NCI-H2029 treated with DMSO at 0.1 percent for 48 hours (cell line): ENCODE measurements around the gene PIWIL4.
"Not testable (repeated sequence)": the region's sequence is repeated elsewhere in the genome, so short reads cannot be mapped to it uniquely, and the experiment has no call there.

Source experiments
- DNase-seq: peaks from one replicate; lab custom pipeline; 2025; lab: John Stamatoyannopoulos, UW

Gene PIWIL4

DNA sequence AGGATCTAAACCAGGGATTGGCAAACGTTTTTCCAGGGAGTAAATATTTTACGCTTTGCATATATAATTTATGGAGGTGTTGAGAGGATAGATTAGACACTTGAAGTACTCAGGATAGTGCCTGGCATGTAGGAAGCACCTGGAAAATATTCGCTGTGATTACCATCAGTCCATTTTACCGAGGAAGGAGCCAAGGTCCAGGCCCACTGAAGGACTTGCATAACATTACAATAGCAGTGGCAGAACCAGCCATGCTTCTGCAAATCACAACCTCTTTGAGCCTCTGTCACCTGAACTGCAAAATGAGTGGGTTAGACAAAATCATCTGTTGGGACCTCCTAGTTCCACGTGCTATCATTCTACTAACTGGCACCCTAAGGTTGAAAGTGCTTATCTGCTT lies 18.0 kb upstream of the PIWIL4 start:
- no peak for DNase-seq

DNA sequence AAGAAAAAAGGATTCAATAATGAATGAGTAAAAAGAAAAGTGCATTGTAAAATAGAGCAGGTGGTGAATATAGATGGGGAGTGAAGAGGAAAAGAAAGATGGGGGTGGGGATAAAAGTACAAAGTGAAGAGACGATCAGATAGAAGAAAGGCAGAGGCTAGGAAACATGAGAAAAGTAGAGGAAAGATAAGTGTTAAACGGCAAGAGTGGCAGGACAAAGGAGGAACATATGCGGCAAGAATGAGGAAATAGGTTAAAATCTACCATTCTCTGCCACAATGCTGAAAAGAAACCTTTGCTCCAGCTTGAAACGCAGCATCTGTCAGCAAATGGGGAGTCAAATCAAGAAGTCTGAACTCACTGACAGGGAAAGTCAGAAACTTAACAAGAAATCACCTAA lies 16.7 kb upstream of the PIWIL4 start:
- DNase-seq, result no peak

DNA sequence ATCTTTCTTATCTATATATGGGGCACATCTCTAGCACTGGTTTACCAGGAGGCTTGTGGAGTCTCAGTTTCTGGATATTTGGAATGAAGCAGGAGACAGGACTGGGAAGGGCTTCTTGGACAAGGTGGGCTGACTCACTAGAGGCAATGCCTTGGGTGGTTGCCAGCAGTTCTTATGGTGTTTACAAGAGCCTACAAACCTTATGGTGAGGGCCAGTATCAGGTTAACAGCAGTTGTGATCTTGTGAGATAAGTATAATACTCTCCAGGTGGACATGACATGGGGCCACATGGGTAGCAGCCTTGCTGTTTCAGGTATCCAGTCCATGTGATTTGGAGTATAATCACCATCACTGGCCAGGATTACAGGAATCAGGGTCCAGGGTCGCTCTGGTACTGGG lies 13.2 kb upstream of the PIWIL4 start:
- peak; percentile 43 for DNase-seq

DNA sequence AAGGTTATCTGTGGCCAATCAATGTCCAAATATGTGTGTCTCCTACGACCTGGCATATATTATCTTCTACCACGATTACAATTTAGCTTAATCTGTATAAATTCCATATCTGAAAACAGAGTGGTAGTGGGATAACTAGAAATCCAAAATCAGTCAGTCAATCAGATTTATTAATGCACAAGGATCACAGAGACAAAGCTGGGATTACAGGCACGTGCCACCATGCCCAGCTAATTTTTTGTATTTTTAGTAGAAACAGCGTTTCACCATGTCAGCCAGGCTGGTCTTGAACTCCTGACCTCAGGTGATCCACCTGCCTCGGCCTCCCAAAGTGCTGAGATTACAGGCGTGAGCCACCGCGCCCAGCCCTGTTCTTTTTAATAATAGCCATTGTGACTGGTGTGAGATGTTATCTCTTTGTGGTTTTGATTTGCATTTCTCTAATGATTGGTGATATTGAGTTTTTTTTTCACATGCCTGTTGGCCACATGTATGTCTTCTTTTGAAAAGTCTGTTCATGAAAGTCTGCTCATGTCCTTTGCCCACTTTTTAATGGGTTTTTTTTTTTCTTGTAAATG lies 11.3 kb upstream of the PIWIL4 start:
- not testable (repeated sequence) for DNase-seq

DNA sequence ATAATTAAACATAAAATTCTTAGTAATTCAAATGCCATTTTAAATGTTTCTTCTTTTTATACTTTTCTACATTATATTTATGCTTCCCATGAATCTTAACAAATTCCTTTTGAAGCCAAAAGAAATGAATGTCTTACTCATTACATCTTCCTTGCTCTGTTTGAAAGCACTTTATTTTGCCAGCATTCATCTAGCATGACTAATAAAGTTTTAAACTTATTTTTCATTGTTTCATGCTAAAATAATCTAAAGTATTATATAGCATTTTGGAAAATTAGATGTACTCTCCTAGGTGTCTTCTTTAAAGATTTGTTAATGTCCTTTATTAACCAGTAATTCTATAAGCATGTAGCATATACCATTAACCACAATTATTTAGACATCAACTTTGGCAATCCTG lies 9.7 kb upstream of the PIWIL4 start:
- DNase-seq, result no peak

DNA sequence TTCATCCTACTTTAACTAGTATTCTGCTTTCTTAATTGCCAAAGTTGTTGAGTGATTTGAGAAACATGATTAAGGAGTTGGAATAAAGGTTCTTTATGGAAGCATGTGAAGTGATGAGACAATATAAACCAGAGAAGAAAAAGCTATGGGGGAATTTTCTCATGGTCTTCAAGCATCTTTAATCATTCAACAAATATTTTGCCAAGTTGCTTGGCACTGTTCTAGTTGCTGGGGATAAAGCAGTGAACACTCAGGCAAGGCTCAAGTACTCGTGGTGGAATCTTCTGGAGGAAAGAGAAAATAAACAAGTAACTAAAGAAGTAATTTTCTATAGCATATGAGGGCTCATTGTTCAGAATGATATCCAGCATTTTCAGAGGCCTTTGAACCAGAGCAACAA lies 9.2 kb upstream of the PIWIL4 start:
- no peak for DNase-seq

DNA sequence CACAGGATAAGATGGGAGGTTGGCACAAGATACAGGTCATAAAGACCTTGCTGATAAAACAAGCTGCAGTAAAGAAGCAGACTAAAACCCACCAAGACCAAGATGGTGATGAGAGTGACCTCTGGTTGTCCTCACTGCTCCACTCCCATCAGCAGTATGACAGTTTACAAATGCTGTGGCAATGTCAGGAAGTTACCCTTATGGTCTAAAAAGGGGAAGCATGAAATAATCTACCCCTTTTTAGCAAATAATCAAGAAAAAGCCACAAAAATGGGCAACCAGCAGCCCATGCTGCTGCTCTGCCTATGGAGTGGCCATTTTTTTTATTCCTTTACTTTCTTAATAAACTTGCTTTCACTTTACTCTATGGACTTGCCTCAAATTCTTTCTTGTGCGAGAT lies 8.7 kb upstream of the PIWIL4 start:
- DNase-seq, result no peak

DNA sequence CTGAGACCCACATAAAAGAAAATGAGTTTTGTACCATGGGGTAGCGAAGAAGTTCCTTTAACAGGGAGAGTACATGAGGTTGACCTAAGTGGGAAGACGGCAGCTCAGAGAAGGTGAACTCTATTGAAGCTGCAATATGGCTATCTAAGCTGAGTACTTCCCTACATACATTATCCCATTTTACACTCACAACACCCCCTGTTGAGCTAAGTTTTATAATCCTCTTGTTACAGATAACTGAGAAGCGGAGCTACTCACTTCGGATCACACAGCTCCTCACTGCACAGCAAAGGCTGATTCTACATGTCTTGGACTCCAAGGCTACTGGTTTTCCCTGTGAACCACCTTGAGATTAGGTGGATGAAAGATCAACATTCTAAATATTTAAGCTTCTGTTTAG lies 8.2 kb upstream of the PIWIL4 start:
- DNase-seq, result no peak

DNA sequence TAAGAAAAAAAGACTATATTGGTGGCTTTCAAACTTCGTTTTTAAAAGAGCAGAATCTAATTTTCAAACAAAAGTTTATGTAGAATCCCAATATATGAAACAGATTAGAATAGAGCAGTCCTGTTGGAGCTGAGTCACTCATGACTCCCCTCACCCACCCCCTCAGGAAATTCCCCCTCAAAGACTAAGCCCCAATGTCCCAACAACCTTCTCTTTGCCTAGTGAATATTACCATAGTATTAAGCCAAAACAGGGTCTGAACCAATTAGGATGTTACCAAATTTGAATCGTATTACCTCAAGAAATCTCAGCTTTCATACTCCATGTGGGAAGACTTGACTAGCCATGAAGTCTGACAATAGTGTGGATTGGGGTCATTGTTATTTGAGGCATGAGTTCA lies 7.8 kb upstream of the PIWIL4 start:
- no peak for DNase-seq

DNA sequence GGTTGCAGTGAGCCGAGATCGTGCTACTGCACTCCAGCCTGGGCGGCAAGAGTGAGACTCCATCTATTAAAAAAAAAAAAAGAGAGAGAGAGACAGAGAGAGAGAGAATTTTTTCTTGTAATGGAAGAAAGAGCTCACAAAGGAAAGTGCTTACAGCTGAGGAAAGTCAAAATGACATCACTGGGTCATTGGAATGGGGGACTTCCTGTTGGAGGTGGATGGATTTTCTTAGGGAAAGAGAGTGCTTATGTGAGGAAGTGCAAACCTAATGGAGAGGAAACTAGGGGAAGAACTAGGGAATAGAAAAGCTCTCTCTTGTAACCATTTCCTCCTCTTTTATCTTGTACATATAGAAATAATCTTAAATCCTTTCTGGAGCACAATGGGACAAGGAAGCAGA lies 6.3 kb upstream of the PIWIL4 start:
- no peak for DNase-seq

DNA sequence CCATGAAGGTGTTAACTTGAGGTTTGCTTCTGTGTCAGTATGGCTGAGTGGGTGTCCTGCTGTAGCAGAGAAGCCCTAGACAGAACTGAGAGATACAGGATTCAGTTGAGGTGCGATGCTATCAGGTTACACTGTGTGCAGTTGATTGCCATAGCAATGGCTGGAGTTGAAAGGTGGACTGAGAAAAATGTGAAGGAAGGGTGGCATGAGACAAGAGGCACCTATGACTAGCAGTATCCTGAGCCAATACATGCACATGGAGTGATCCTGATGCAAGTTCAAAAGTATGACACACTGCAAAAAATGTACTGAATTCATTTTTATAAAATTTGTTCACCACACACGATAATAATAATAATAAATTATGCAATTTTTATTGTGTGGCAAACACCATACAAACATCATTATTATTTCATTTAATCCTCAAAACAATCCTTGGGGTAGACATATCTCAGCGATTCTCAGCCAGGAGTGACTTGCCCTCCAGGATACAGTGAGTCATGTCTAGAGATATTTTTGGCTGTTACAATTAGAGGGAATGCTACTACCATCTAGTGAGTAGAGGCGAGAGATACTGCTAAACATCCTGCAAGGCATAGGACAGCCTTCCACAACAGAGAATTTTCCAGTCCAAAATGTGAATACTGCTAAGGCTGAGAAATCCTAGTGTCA lies 3.9 kb upstream of the PIWIL4 start:
- no peak for DNase-seq

DNA sequence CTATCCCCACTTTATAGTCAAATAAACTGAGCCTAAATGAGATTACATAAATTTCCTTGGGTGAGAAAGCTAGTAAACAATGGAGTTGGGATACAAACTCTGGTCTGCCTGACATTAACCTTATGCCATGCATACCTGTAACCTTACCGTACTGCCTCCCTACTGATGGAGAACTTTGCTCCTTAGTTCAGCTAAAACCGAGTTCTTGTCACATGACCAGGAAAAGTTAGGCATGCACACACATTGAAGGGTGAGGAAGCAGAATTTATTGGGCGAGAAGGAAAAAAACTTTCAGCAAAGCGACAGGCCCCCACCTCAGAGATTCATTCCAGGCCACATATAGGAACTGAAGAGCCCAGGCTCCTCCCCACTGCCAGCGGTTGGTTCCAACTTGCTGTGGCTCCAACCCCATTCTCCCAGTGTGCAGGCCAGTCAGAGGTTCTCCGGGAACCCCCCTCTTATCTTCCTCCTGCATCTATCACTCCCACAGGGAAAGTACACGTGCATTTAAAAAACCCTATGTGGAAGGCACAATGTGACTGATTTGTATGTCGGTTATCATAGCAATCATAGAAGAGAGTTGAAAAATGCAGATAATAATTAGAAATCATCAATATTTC lies 3.2 kb upstream of the PIWIL4 start:
- no peak for DNase-seq

DNA sequence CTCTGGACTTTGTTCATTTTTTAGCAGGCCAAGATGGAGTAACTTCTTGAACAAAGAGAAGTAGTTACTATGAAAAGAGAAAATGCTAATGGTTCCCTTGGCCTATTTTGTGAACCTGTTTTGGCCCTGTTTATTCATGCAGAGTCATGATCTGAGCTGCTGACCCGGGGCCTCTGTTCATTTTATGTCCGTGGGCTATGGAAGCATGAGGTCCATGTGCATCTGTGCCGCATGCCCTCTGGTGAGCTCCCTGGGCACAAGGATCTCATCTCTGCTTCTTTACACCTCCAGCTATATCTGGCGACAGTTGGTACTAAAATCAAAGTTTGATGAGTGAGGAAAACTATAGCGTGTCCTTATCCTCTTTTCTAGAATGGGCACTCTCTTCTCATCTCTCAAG lies 1.0 kb downstream of the PIWIL4 start:
- DNase-seq, result no peak

DNA sequence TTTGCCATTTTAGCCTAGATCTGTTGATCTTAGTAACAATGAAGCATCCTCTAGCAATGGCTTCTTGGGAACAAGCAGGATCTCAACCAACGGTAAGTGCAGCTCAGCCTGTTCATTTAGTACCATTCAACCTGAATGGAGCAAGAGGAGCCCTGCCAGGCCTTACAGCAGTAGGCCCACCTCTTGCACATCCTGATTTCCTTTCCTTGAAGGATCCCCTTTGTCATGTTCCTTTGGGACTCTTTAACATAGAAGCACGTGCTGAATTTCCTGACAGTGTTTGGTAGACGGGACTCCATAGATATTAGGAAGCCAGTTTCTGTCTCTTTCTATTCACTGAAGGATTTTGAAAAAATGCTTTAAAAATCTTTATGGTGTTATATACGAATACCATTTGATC lies 1.5 kb downstream of the PIWIL4 start:
- no peak for DNase-seq

DNA sequence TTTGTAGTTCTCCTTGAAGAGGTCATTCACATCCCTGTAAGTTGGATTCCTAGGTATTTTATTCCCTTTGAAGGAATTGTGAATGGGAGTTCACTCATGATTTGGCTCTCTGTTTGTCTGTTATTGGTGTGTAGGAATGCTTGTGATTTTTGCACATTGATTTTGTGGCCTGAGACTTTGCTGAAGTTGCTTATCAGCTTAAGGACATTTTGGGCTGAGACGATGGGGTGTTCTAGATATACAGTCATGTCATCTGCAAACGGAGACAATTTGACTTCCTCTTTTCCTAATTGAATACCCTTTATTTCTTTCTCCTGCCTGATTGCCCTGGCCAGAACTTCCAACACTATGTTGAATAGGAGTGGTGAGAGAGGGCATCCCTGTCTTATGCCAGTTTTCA lies 5.8 kb downstream of the PIWIL4 start:
- not testable (repeated sequence) for DNase-seq

DNA sequence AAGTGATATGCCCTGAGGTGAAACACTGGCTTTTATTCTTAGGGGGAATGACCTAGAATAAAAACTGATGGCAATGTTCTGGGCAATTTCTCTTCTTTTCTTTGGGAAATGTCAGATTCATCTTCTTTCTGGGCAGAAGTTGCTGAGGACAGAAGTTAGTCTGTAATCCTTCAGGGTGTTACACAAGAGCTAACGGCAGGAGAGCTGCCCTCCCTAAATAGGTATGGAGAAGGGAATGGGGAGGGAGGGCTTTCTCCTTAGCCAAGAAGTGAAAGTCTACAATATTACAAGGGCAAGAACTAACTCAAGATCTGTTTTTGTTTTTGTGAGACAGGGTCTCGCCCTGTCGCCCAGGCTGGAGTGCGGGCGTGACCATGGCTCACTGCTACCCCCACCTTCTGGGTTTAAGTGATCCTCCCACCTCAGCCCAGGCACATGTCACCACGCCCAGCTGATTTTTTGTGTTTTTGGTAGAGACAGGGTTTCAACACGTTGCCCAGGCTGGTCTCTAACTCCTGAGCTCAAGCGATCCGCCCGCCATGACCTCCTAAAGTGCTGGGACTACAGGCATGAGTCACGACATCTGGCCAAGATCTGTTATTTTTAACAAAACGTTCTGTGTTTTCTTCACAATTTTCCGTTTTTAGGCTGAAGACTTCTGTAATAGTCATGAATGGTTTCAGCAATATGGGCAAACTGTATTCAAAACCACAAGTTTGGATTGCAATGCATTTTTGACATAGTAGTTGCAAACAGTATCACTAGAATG lies 7.2 kb downstream of the PIWIL4 start:
- DNase-seq, result no peak

DNA sequence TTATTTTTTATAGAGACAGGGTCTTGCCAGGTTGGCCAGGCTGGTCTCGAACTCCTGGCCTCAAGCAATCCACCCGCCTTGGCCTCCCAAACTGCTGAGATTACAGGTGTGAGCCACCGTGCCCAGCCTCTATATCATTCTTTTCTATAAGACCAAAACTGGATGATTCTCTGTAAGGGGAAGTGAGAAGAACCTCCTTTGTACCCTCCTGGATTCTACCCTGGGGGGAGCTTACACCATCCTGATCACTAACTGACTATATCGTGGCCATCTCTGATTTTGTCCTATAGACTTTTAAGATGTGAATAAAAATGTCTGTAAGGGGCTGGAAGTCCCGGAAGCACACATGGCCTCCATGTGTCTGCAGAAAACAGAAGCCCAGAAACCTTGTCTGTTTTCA lies 9.1 kb downstream of the PIWIL4 start:
- DNase-seq, result no peak

DNA sequence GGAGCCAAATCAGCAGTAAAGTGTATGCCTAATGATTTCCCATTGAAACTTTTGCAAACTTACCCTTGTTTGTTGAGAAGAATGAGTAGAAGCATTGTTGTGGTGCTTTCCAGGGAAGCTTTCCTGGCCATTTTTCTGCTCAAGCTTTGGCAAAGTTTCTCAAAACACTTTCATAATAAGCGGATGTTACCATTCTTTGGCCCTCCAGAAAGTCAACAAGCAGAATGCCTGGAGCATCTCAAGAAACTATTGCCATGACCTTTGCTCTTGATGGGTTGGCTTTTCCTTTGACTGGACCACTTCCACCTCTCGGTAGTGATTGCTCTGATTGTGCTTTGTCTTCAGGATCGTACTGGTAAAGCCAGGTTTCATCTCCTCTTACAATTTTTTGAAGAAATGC lies 10.7 kb downstream of the PIWIL4 start:
- DNase-seq, result no peak

DNA sequence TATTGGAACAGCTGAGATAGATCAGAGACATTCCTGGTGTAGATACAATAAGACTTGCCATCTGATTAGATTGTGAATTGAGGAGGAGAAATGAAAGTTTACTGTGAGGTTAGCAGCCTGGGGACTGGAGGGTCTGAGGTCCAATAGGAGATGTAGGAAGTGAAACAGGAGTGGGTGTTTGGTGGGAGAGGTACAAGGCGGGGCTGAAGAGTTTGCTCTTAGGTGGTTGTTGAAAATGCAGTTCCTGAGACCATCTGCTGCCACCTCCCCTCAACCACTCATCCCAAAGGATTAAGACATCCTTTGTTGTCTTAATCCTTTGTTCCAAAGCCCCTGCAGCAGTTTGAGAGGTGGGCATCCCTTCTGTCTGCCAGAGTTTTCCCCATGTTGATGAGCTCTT lies 14.8 kb downstream of the PIWIL4 start:
- no peak for DNase-seq

DNA sequence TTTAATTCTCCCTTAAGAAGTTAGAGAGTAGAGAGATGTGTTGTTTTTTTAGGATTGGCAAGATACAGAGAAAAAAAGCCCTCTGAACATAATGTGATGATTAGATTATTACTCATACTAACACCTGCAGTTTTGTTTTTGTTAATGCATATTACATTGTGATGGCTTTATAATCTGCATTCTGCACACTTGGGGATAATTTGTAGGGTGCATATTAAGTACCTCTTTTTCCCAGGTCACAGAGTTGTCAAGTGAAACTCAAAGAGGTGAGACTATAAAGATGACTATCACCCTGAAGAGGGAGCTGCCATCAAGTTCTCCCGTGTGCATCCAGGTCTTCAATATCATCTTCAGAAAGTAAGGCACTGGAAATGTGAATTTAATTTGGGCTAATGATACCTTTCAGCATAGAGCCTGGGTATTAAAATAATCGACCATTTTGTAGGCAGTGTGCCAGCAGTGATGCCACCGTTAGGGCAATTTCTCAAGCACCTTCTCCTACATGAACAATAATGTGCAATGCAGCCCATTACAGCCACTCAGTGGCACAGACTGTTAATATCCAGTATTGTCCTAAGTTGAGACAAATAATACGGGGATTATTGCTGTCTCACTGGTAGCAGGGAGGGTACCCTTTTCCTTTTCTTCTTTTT lies 16.2 kb downstream of the PIWIL4 start:
- DNase-seq, result no peak

DNA sequence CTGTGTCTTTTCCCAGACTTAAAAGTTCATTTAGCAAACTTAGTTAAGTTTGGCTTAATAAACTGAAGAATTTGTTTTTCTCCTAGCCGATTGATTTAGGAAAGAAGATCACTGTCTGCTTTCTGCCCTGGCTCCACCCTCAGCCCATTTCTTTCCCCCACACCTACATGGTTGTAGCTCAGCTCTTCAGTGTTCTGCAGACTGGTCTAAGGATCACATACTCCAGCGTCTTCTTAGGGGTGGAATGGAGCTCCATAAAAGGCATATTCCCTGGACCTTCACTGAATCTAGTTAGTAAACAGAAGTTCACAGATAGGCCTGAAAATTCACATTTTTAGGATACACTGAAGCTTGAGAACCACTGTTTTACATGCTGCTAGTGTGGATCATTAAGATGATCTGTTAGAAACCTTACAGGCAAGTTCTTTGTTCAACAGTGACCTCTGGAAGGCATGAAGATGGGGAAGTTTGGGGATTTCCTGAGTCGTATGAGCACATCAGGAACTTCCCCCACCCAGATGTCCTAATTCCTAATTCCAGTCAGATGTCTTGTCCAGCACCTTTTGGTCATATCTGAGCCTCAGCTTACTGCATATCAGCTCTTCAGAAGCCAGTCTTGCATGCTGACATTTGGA lies 16.8 kb downstream of the PIWIL4 start:
- no peak for DNase-seq

DNA sequence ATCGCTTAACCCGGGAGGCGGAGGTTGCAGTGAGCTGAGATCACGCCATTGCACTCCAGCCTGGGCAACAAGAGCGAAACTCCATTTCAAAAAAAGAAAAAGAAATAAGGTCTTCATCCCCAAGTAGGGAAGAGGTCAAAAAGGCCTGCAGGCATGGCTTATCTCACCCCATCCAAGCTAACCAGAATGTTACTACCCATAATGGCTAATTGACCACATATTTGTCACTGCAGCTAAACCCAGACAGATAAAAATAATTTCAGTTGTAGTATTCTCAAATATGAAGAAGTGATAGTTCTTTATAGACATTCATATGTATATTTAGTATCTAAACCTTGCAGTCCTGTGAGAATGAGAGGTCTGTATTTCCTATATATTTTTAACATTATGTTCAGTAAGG lies 17.8 kb downstream of the PIWIL4 start:
- no peak for DNase-seq
